ENCODE measurements around the gene KRT32. TPM values are rescaled to one million over a fixed set of nuclear protein-coding genes. Genes with fewer than 3 reads are reported as not detected.

The KRT32 gene
- total RNA-seq, 1 donor from 2014 or later: not detected

DNA sequence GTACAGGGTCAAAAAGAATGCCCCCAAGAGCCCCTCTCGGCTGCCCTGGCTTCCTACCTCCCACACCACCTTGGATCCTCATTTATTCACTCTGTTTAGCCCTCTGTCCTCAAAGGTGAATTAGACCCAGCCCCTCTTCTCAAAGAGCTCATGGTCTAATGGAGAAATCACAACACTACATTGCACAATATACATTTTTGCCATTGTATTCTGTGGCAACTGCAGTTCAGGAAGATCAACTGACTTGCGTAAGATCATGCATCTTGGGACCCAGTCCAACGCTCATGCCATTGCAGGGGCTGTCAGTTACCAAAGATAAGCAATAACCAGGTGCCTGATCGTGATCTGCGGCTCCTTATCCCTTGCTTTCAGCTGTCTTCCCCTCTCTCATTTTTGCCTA lies 27.8 kb downstream of the KRT32 start:
- Mint-ChIP-seq H3K4me3 (ENCODE audit: unreplicated experiment) (no peak overlapping the region), H3K27ac (ENCODE audit: unreplicated experiment) (no peak overlapping the region), H3K9me3 (ENCODE audit: unreplicated experiment) (no peaks in the 10 kb centered on the region), H3K36me3 (ENCODE audit: low read depth, unreplicated experiment) (no peaks in the 10 kb centered on the region), H3K27me3 (ENCODE audit: low read depth, unreplicated experiment) (peaks cover 44% of the 10 kb centered on the region), H3K4me1 (ENCODE audit: low read depth, unreplicated experiment) (peaks cover 1% of the 10 kb centered on the region)
- Histone ChIP-seq H3K4me3 (ENCODE audit: insufficient read depth, low read depth, low read length) (no peak overlapping the region), H4K20me1 (ENCODE audit: insufficient read depth, low read length) (no peaks in the 10 kb centered on the region), H3K27ac (ENCODE audit: low read depth, low read length) (no peak overlapping the region), H3K79me2 (ENCODE audit: insufficient read depth, low read length) (no peaks in the 10 kb centered on the region), H3K9ac (ENCODE audit: low read length) (no peak overlapping the region), H3K4me1 (ENCODE audit: insufficient read depth, low read length) (no peaks in the 10 kb centered on the region), H2AFZ (ENCODE audit: low read depth, low read length) (no peak overlapping the region), H3K9me3 (ENCODE audit: insufficient read depth, low read depth, low read length) (no peaks in the 10 kb centered on the region), H3K4me2 (ENCODE audit: low read length) (no peak overlapping the region), H3K36me3 (ENCODE audit: insufficient read depth, low read length) (no peaks in the 10 kb centered on the region), H3K27me3 (ENCODE audit: insufficient read depth, low read length) (no peaks in the 10 kb centered on the region)
- FAIRE-seq (no peak), DNase-seq (ENCODE audit: low read depth) (no peak)
- TF ChIP-seq CTCF (IDR thresholded peaks at IDR 0.05; ENCODE audit: insufficient read depth, low read depth, low read length): no peak
- TF ChIP-seq EZH2 (IDR thresholded peaks at IDR 0.05; ENCODE audit: insufficient read depth, low read length): no peak

- H3K4me1 Mint-ChIP-seq (ENCODE audit: low read depth, unreplicated experiment): no peaks in the 10 kb centered on the region
- H3K4me2 ChIP-seq (ENCODE audit: low read length): no peak overlapping the region
- no peaks in the 10 kb centered on the region for H3K36me3 ChIP-seq (ENCODE audit: insufficient read depth, low read length)
- H3K27me3 ChIP-seq (ENCODE audit: insufficient read depth, low read length): no peaks in the 10 kb centered on the region
- TF ChIP-seq EZH2 (IDR thresholded peaks at IDR 0.05; ENCODE audit: insufficient read depth, low read length): no peak
- TF ChIP-seq CTCF (IDR thresholded peaks at IDR 0.05; ENCODE audit: insufficient read depth, low read depth, low read length): no peak
- no peak overlapping the region for H3K9ac ChIP-seq (ENCODE audit: low read length)
- no peaks in the 10 kb centered on the region for H3K4me1 ChIP-seq (ENCODE audit: insufficient read depth, low read length)
- no peak for DNase-seq (ENCODE audit: low read depth)
- H3K27me3 Mint-ChIP-seq (ENCODE audit: low read depth, unreplicated experiment): peaks cover 37% of the 10 kb centered on the region
- H3K4me3 ChIP-seq (ENCODE audit: insufficient read depth, low read depth, low read length): no peak overlapping the region
- H4K20me1 ChIP-seq (ENCODE audit: insufficient read depth, low read length): no peaks in the 10 kb centered on the region
- no peak overlapping the region for H3K27ac ChIP-seq (ENCODE audit: low read depth, low read length)
- no peaks in the 10 kb centered on the region for H3K9me3 ChIP-seq (ENCODE audit: insufficient read depth, low read depth, low read length)
- H3K27ac Mint-ChIP-seq (ENCODE audit: unreplicated experiment): no peak overlapping the region
- no peak overlapping the region for H2AFZ ChIP-seq (ENCODE audit: low read depth, low read length)
- no peak overlapping the region for H3K4me3 Mint-ChIP-seq (ENCODE audit: unreplicated experiment)
- no peaks in the 10 kb centered on the region for H3K79me2 ChIP-seq (ENCODE audit: insufficient read depth, low read length)
- no peaks in the 10 kb centered on the region for H3K9me3 Mint-ChIP-seq (ENCODE audit: unreplicated experiment)
- no peaks in the 10 kb centered on the region for H3K36me3 Mint-ChIP-seq (ENCODE audit: low read depth, unreplicated experiment)
- no peak for FAIRE-seq
Measured at GRCh38 chr17:41437769-41438168, 29.4 kb downstream of the KRT32 start.

DNA sequence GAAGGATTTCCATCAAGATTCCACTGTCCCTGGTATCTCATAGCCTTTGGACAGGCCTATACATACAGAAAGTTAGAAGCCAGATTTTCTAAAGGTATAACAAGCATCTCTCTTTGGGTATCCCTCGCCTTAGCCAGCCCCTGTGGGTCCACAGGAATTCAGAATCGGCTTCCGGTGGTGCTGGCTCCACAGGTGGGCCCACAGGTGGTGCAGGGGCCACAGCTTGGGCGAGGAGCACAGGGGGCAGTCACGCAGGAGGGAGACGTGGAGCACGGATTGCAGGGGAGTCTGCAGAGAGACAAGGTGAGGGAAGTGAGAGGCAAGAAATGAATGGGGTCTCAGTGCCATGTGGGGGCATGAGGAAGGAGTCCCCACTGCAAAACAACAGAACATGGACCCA lies 29.9 kb downstream of the KRT32 start:
- no peak for FAIRE-seq
- H3K4me1 Mint-ChIP-seq (ENCODE audit: low read depth, unreplicated experiment): no peaks in the 10 kb centered on the region
- H3K4me3 Mint-ChIP-seq (ENCODE audit: unreplicated experiment): no peak overlapping the region
- TF ChIP-seq EZH2 (IDR thresholded peaks at IDR 0.05; ENCODE audit: insufficient read depth, low read length): no peak
- TF ChIP-seq CTCF (IDR thresholded peaks at IDR 0.05; ENCODE audit: insufficient read depth, low read depth, low read length): no peak
- Histone ChIP-seq H3K36me3 (ENCODE audit: insufficient read depth, low read length) (no peaks in the 10 kb centered on the region), H2AFZ (ENCODE audit: low read depth, low read length) (no peak overlapping the region), H3K9me3 (ENCODE audit: insufficient read depth, low read depth, low read length) (no peaks in the 10 kb centered on the region), H3K27ac (ENCODE audit: low read depth, low read length) (no peak overlapping the region), H3K27me3 (ENCODE audit: insufficient read depth, low read length) (no peaks in the 10 kb centered on the region), H4K20me1 (ENCODE audit: insufficient read depth, low read length) (no peaks in the 10 kb centered on the region), H3K9ac (ENCODE audit: low read length) (no peak overlapping the region), H3K4me3 (ENCODE audit: insufficient read depth, low read depth, low read length) (no peak overlapping the region), H3K79me2 (ENCODE audit: insufficient read depth, low read length) (no peaks in the 10 kb centered on the region), H3K4me1 (ENCODE audit: insufficient read depth, low read length) (no peaks in the 10 kb centered on the region), H3K4me2 (ENCODE audit: low read length) (no peak overlapping the region)
- DNase-seq (ENCODE audit: low read depth): no peak
- H3K27me3 Mint-ChIP-seq (ENCODE audit: low read depth, unreplicated experiment): peaks cover 37% of the 10 kb centered on the region
- H3K27ac Mint-ChIP-seq (ENCODE audit: unreplicated experiment): no peak overlapping the region
- no peaks in the 10 kb centered on the region for H3K9me3 Mint-ChIP-seq (ENCODE audit: unreplicated experiment)
- no peaks in the 10 kb centered on the region for H3K36me3 Mint-ChIP-seq (ENCODE audit: low read depth, unreplicated experiment)

All from astrocyte (in vitro differentiated cells and primary cell).